ENCODE results near the gene MRPL21.

DNA sequence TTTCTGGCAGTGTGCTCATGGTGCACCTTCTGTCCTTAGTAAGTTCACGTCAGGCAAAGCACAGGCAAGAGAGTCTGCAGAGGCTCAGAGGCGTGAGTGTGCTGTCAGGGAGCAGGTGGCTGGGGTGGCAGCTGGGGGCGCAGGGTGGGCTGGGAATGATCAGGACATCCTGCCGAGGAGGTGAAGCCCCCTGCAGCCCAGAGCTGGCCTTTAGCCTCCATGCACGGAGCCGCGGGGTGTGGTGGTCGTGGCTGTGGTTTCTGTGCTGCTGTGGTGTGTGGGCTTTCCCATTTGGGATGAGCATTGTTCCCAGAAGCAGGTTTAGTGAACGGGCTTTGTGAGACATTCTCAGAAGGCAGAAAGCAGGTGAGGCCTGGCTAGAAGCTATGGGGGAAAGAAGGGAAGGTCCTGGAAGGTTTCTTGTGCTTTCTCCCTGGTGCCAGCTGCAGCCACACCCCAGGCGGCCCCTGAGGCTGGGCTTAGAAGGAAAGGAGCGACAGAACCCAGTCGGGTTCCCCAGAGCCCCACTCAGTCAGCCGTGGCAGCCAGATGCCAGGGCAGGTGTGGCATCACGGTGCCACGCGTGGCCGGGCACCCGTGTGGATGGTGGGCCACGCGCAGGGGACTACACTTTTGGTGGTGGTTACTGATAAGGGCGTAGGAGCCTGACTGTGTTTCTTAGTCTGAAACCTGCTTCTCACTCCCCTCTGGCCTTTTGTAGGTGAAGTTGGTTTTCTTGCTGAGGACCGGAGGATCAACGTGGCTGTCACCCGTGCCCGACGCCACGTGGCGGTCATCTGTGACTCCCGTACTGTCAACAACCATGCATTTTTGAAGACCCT is 32.1 kb upstream of the MRPL21 start:
- no peak for TF ChIP-seq ZNF302 (CRISPR knock-in tag; IDR thresholded peaks at IDR 0.05)
- no peak for TF ChIP-seq CBX8 (IDR thresholded peaks at IDR 0.05)
- TF ChIP-seq, protein P1, sequence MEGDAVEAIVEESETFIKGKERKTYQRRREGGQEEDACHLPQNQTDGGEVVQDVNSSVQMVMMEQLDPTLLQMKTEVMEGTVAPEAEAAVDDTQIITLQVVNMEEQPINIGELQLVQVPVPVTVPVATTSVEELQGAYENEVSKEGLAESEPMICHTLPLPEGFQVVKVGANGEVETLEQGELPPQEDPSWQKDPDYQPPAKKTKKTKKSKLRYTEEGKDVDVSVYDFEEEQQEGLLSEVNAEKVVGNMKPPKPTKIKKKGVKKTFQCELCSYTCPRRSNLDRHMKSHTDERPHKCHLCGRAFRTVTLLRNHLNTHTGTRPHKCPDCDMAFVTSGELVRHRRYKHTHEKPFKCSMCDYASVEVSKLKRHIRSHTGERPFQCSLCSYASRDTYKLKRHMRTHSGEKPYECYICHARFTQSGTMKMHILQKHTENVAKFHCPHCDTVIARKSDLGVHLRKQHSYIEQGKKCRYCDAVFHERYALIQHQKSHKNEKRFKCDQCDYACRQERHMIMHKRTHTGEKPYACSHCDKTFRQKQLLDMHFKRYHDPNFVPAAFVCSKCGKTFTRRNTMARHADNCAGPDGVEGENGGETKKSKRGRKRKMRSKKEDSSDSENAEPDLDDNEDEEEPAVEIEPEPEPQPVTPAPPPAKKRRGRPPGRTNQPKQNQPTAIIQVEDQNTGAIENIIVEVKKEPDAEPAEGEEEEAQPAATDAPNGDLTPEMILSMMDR (IDR thresholded peaks at IDR 0.05), result no peak
- TF ChIP-seq MAFK (IDR thresholded peaks at IDR 0.05; ENCODE audit: partially characterized antibody), result no peak
- no peak for TF ChIP-seq JUNB (IDR thresholded peaks at IDR 0.05)
- TF ChIP-seq, protein P2, sequence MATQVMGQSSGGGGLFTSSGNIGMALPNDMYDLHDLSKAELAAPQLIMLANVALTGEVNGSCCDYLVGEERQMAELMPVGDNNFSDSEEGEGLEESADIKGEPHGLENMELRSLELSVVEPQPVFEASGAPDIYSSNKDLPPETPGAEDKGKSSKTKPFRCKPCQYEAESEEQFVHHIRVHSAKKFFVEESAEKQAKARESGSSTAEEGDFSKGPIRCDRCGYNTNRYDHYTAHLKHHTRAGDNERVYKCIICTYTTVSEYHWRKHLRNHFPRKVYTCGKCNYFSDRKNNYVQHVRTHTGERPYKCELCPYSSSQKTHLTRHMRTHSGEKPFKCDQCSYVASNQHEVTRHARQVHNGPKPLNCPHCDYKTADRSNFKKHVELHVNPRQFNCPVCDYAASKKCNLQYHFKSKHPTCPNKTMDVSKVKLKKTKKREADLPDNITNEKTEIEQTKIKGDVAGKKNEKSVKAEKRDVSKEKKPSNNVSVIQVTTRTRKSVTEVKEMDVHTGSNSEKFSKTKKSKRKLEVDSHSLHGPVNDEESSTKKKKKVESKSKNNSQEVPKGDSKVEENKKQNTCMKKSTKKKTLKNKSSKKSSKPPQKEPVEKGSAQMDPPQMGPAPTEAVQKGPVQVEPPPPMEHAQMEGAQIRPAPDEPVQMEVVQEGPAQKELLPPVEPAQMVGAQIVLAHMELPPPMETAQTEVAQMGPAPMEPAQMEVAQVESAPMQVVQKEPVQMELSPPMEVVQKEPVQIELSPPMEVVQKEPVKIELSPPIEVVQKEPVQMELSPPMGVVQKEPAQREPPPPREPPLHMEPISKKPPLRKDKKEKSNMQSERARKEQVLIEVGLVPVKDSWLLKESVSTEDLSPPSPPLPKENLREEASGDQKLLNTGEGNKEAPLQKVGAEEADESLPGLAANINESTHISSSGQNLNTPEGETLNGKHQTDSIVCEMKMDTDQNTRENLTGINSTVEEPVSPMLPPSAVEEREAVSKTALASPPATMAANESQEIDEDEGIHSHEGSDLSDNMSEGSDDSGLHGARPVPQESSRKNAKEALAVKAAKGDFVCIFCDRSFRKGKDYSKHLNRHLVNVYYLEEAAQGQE (IDR thresholded peaks at IDR 0.05), result no peak
- no peak for TF ChIP-seq POLR2A (IDR thresholded peaks at IDR 0.05; ENCODE audit: low read length)

All from A549 (cell line).